Kidney epithelial cell (primary cell): ENCODE results near the gene CDKN2C. TPM values are rescaled to one million over a fixed set of nuclear protein-coding genes. Genes with fewer than 3 reads are reported as not detected.

Experiments
- DNase-seq: peaks from one replicate; pipeline ENCODE4 v3.0.0-alpha.2; 2010; ENCODE audit warnings: low read depth
- H3K27me3 ChIP-seq: 2 replicates; pipeline ENCODE4 v1.6.0; 2011; ENCODE audit warnings: low read length; ENCODE audit not compliant: control insufficient read depth, insufficient read depth
- H3K36me3 ChIP-seq: 2 replicates; pipeline ENCODE4 v1.5.1; 2011; ENCODE audit warnings: low read length; ENCODE audit not compliant: control insufficient read depth, insufficient read depth
- H3K4me3 ChIP-seq: 2 replicates; pipeline ENCODE4 v1.5.1; 2011; ENCODE audit warnings: low read depth, mild to moderate bottlenecking, control low read depth, low read length
- CTCF ChIP-seq: IDR thresholded peaks from 2 replicates; pipeline ENCODE4 v1.5.1; 2011; ENCODE audit warnings: mild to moderate bottlenecking, moderate library complexity, low read length, control low read depth, inconsistent platforms; ENCODE audit not compliant: insufficient read depth, poor library complexity, severe bottlenecking
- total RNA-seq: library from RNA; depleted of rRNA; stranded (reverse); fragments of >200 nt; gene quantifications from 2 replicates; pipeline ENCODE4 v1.2.3, GENCODE V29; 2015

The CDKN2C gene
- total RNA-seq, 1 donor from 2014 or later, result 0.13 TPM

DNA sequence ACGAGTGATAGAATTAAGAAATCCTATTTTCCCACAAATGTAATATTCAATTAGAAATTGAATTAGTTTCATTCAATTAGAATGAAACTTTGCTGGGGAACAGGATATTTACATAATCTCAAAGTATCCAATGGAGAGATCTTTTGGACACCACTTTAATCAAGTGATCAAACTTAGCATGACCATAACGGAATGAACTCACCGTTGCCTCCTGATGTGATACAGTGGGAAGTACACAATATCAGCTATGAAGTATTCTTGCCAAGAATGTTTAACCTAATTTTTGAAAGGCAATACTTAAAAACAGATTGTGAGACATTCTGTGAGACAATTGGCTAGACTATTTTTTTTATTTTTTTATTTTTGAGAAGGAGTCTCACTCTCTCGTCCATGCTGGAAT, 16.6 kb downstream of the CDKN2C start:
- H3K27me3 ChIP-seq, result no peaks in the 10 kb centered on the region
- no peaks in the 10 kb centered on the region for H3K36me3 ChIP-seq
- no peak for DNase-seq
- TF ChIP-seq CTCF, result no peak
- no peak overlapping the region for H3K4me3 ChIP-seq

DNA sequence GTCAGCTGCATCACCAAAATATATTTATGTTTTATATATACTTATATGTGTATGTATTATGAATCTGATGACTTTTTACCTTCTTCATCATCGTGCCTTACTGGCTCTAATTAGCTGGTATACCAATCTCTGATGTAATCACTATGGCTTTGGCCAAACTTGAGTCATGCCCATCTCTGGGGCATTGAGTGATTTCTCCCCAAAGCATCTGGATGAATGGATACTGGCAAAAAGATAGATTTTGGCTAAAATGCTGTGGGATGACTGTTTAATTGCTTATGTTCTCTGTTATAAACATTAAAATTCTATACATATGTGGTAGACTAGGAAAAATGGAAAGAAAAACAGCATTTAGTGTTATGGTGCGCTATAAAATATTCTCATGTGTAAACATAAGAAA, 19.6 kb downstream of the CDKN2C start:
- H3K27me3 ChIP-seq, result no peaks in the 10 kb centered on the region
- TF ChIP-seq CTCF, result no peak
- DNase-seq, result no peak
- H3K36me3 ChIP-seq, result no peaks in the 10 kb centered on the region
- no peak overlapping the region for H3K4me3 ChIP-seq

DNA sequence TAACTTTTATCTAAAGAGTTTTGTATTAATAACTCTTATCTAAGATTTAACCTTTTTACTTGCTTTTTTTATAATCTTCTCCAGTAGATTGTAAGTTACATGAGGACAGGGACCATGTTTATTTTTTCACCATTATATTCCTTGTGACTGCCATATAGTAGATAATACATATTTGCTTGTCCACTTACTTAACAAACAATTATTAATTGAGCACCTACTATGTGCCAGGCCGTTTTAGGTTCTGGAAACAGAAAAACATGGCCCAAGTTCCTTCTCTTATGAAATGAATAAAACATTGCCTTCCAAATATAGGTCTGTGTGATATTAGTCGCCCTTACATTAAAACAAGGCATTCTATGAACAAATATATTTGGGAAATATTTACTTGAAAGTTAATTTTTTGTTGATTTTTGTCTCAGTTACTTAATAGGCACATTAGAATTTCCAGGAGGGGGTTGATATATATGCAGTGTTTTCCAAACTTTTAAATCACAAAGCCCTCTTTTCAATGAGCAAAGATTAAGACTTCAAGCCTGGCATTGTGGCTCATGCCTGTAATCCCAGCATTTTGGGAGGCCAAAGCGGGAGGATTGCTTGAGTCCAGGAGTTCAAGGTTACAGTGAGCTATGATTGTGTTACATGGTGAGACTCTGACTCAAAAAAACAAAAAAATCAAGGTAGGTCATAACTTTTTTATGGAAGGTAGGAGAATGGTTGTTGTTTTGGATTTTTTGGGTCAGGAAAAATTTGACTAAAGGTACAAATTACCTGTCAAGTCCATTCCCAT, 22.7 kb downstream of the CDKN2C start:
- DNase-seq, result no peak
- no peak for TF ChIP-seq CTCF
- no peaks in the 10 kb centered on the region for H3K36me3 ChIP-seq
- no peaks in the 10 kb centered on the region for H3K27me3 ChIP-seq
- no peak overlapping the region for H3K4me3 ChIP-seq

DNA sequence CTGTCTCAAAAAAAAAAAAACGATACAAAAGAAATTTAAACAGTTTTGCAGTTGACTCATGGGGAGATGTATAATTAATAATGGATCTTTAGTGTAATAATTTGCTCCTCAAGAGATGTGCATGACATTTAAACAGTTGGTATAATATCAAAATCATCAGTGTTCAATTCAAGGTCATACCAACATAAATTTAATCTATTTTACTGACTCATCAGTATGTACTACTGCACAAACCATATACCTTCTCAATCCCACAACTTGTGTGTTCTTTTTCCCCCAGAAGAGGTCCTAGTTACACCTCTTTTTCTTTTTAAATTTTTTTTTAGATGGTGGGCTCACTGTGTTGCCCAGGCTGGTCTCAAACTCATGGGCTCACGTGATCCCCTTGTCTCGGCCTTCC, 23.6 kb downstream of the CDKN2C start:
- Histone ChIP-seq H3K4me3 (no peak overlapping the region), H3K36me3 (no peaks in the 10 kb centered on the region), H3K27me3 (no peaks in the 10 kb centered on the region)
- no peak for DNase-seq
- no peak for TF ChIP-seq CTCF

GRCh38 chr1:50994997-50995396, 25.0 kb downstream of the CDKN2C start:
- TF ChIP-seq CTCF, result no peak
- no peak for DNase-seq
- no peaks in the 10 kb centered on the region for H3K27me3 ChIP-seq
- H3K4me3 ChIP-seq, result no peak overlapping the region
- H3K36me3 ChIP-seq, result no peaks in the 10 kb centered on the region

DNA sequence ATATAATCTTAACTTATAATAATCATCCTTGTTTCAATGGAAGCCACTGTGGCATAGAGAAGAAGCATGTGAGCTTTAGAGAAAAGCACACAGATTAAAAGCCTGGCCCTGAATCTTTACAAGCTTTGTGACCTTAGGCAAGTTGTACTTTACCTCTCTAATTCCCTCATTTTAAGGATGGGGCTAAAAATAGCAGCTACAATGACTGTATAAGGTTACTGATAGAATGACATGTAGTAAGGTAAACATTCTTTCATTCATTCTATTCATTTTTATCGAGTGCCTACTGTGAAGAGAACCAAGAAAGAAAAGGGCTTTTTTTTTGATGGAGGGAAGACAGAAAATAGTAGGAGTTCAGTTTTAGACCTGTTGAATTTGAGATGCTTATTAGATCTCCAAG, 25.6 kb downstream of the CDKN2C start:
- H3K36me3 ChIP-seq, result no peaks in the 10 kb centered on the region
- DNase-seq, result no peak
- no peak for TF ChIP-seq CTCF
- no peak overlapping the region for H3K4me3 ChIP-seq
- no peaks in the 10 kb centered on the region for H3K27me3 ChIP-seq
